Measurements from ENCODE around the gene DYRK1A. TPM values are rescaled to one million over a fixed set of nuclear protein-coding genes. Genes with fewer than 3 reads are reported as not detected.

The DYRK1A gene
- total RNA-seq, 6 experiments from 2014 or later = 35.8 to 47.3 (median 42.5) TPM

- no peaks in the 10 kb centered on the region for H3K36me3 Mint-ChIP-seq (ENCODE audit: low read depth)
- H3K27me3 Mint-ChIP-seq (ENCODE audit: insufficient read depth) = peaks cover 20% of the 10 kb centered on the region
- no peak overlapping the region for H3K27ac Mint-ChIP-seq
- no peak for TF ChIP-seq CTCF (IDR thresholded peaks at IDR 0.05)
- DNase-seq = no peak
- H3K4me3 Mint-ChIP-seq = no peak overlapping the region
- peaks cover 8% of the 10 kb centered on the region; the same call in 1 of the 2 replicates for H3K4me1 Mint-ChIP-seq (ENCODE audit: low read depth)
- H3K9me3 Mint-ChIP-seq = no peaks in the 10 kb centered on the region
These were observed 188.2 kb downstream of the DYRK1A start for GRCh38 chr21:37554661-37555379.

GRCh38 chr21:37555672-37556261 lies 189.2 kb downstream of the DYRK1A start:
- no peak for TF ChIP-seq CTCF (IDR thresholded peaks at IDR 0.05)
- peaks cover 2% of the 10 kb centered on the region; the same call in 1 of the 2 replicates for H3K4me1 Mint-ChIP-seq (ENCODE audit: low read depth)
- no peak overlapping the region for H3K27ac Mint-ChIP-seq
- no peak for DNase-seq
- H3K36me3 Mint-ChIP-seq (ENCODE audit: low read depth) = no peaks in the 10 kb centered on the region
- no peak overlapping the region for H3K4me3 Mint-ChIP-seq
- H3K9me3 Mint-ChIP-seq = no peaks in the 10 kb centered on the region
- H3K27me3 Mint-ChIP-seq (ENCODE audit: insufficient read depth) = peaks cover 20% of the 10 kb centered on the region

- Mint-ChIP-seq H3K27me3 (ENCODE audit: insufficient read depth) (peaks cover 20% of the 10 kb centered on the region), H3K36me3 (ENCODE audit: low read depth) (no peaks in the 10 kb centered on the region), H3K9me3 (no peaks in the 10 kb centered on the region), H3K27ac (no peak overlapping the region), H3K4me3 (peak overlapping the region; percentile 40; the same call in 1 of the 2 replicates), H3K4me1 (ENCODE audit: low read depth) (no peaks in the 10 kb centered on the region)
- DNase-seq = no peak
- no peak for TF ChIP-seq CTCF (IDR thresholded peaks at IDR 0.05)
These were observed 190.8 kb downstream of the DYRK1A start for GRCh38 chr21:37557261-37557950.

GRCh38 chr21:37558676-37559211 lies 192.2 kb downstream of the DYRK1A start:
- no peak for DNase-seq
- TF ChIP-seq CTCF (IDR thresholded peaks at IDR 0.05) = no peak
- H3K36me3 Mint-ChIP-seq (ENCODE audit: low read depth) = no peaks in the 10 kb centered on the region
- H3K27me3 Mint-ChIP-seq (ENCODE audit: insufficient read depth) = peaks cover 17% of the 10 kb centered on the region
- peaks cover 7% of the 10 kb centered on the region; the same call in 1 of the 2 replicates for H3K4me1 Mint-ChIP-seq (ENCODE audit: low read depth)
- no peaks in the 10 kb centered on the region for H3K9me3 Mint-ChIP-seq
- no peak overlapping the region for H3K4me3 Mint-ChIP-seq
- H3K27ac Mint-ChIP-seq = no peak overlapping the region

GRCh38 chr21:37560385-37560784 lies 193.8 kb downstream of the DYRK1A start:
- H3K9me3 Mint-ChIP-seq = no peaks in the 10 kb centered on the region
- H3K4me1 Mint-ChIP-seq (ENCODE audit: low read depth) = peaks cover 22% of the 10 kb centered on the region
- no peaks in the 10 kb centered on the region for H3K36me3 Mint-ChIP-seq (ENCODE audit: low read depth)
- H3K27me3 Mint-ChIP-seq (ENCODE audit: insufficient read depth) = peaks cover 11% of the 10 kb centered on the region
- no peak for DNase-seq
- no peak for TF ChIP-seq CTCF (IDR thresholded peaks at IDR 0.05)
- no peak overlapping the region for H3K4me3 Mint-ChIP-seq
- no peak overlapping the region for H3K27ac Mint-ChIP-seq

All from HFFc6 (cell line).